ENCODE data around the gene HMGCR.

Gene HMGCR

DNA sequence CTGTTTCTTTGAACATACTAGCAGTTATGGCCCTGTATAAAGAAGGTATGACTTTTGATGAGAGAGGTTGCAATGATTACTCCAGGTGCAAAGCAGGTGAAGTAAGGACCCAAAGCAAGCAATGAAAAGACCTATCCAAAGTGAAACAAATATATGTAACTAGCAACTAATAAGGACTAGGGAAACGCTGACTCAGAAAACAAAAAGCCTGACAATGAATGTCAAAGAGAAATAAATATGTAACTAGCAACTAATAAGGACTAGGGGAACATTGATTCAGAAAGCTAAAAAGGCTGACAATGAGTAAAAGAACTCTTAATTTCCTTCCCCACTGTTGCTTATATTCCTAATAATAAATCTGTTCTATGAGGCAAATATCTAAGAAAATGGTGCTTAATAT lies 43.1 kb downstream of the HMGCR start:
- Histone ChIP-seq H3K27me3 (ENCODE audit: insufficient read depth, poor library complexity, severe bottlenecking) (no peaks in the 10 kb centered on the region), H3K27ac (replicated peaks) (no peak overlapping the region), H3K4me3 (replicated peaks; ENCODE audit: insufficient read depth, low read length) (no peak overlapping the region)
- DNase-seq (ENCODE audit: low read depth in 1 of 2, low spot score in 1 of 2), result no peak
- no peak for TF ChIP-seq GABPA (IDR thresholded peaks at IDR 0.05; ENCODE audit: low read depth)
- no peak for TF ChIP-seq CTCF (IDR thresholded peaks at IDR 0.05; ENCODE audit: insufficient read depth, low read length)
- no peak for TF ChIP-seq POLR2AphosphoS5 (IDR thresholded peaks at IDR 0.05; ENCODE audit: low read depth)
- TF ChIP-seq, protein P1, sequence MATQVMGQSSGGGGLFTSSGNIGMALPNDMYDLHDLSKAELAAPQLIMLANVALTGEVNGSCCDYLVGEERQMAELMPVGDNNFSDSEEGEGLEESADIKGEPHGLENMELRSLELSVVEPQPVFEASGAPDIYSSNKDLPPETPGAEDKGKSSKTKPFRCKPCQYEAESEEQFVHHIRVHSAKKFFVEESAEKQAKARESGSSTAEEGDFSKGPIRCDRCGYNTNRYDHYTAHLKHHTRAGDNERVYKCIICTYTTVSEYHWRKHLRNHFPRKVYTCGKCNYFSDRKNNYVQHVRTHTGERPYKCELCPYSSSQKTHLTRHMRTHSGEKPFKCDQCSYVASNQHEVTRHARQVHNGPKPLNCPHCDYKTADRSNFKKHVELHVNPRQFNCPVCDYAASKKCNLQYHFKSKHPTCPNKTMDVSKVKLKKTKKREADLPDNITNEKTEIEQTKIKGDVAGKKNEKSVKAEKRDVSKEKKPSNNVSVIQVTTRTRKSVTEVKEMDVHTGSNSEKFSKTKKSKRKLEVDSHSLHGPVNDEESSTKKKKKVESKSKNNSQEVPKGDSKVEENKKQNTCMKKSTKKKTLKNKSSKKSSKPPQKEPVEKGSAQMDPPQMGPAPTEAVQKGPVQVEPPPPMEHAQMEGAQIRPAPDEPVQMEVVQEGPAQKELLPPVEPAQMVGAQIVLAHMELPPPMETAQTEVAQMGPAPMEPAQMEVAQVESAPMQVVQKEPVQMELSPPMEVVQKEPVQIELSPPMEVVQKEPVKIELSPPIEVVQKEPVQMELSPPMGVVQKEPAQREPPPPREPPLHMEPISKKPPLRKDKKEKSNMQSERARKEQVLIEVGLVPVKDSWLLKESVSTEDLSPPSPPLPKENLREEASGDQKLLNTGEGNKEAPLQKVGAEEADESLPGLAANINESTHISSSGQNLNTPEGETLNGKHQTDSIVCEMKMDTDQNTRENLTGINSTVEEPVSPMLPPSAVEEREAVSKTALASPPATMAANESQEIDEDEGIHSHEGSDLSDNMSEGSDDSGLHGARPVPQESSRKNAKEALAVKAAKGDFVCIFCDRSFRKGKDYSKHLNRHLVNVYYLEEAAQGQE (IDR thresholded peaks at IDR 0.05; ENCODE audit: insufficient replicate concordance, low read depth), result no peak
- no peak for TF ChIP-seq SPI1 (IDR thresholded peaks at IDR 0.05; ENCODE audit: borderline replicate concordance, low read depth)

GRCh38 chr5:75381456-75381855 lies 44.4 kb downstream of the HMGCR start:
- H3K4me3 ChIP-seq (replicated peaks; ENCODE audit: insufficient read depth, low read length), result no peak overlapping the region
- DNase-seq (ENCODE audit: low read depth in 1 of 2, low spot score in 1 of 2), result peak in 1 of 2 experiments; percentile 4

DNA sequence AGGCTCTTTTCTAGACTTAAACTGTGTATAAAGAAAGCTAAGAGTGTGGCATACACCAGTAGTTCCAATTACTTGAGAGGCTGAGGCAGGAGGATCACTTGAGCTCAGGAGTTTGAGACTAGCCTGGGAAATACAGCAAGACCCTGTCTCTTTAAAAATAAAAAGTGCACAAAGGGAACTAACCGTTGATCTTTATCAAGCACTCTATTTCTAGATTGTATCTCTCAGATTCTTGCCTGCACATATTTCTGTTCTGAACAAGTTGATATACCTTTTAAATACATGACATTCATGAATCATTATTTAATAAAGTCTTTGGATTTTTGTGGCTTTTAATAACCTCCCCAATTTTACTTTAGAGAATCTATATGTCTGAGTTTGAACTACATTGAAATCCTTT lies 47.2 kb downstream of the HMGCR start:
- DNase-seq (ENCODE audit: low read depth in 1 of 2, low spot score in 1 of 2), result no peak
- Histone ChIP-seq H3K4me3 (replicated peaks; ENCODE audit: insufficient read depth, low read length) (no peak overlapping the region), H3K27me3 (ENCODE audit: insufficient read depth, poor library complexity, severe bottlenecking) (no peaks in the 10 kb centered on the region), H3K27ac (replicated peaks) (no peak overlapping the region)
- TF ChIP-seq, protein P1 (IDR thresholded peaks at IDR 0.05; ENCODE audit: insufficient replicate concordance, low read depth), result no peak
- TF ChIP-seq GABPA (IDR thresholded peaks at IDR 0.05; ENCODE audit: low read depth) (no peak), SPI1 (IDR thresholded peaks at IDR 0.05; ENCODE audit: borderline replicate concordance, low read depth) (no peak), POLR2AphosphoS5 (IDR thresholded peaks at IDR 0.05; ENCODE audit: low read depth) (no peak)

More at GRCh38 chr5:75381456-75381855, 44.4 kb downstream of the HMGCR start:
- no peaks in the 10 kb centered on the region for H3K27me3 ChIP-seq (ENCODE audit: insufficient read depth, poor library complexity, severe bottlenecking)
- TF ChIP-seq CTCF (IDR thresholded peaks at IDR 0.05; ENCODE audit: insufficient read depth, low read length) (no peak), GABPA (IDR thresholded peaks at IDR 0.05; ENCODE audit: low read depth) (no peak), POLR2AphosphoS5 (IDR thresholded peaks at IDR 0.05; ENCODE audit: low read depth) (no peak), SPI1 (IDR thresholded peaks at IDR 0.05; ENCODE audit: borderline replicate concordance, low read depth) (no peak)
- TF ChIP-seq, protein P1 (IDR thresholded peaks at IDR 0.05; ENCODE audit: insufficient replicate concordance, low read depth), result no peak
- H3K27ac ChIP-seq (replicated peaks), result no peak overlapping the region
